Adrenal gland (tissue), 5 donors: ENCODE data around the gene HNRNPK.

Experiments used
- POLR2A ChIP-seq, 2 donors: fragments of 450-650 bp; IDR thresholded peaks; one replicate each; pipeline ENCODE4 v1.6.1; 2017; ENCODE audit warnings: antibody characterized with exemption in 2 of 2, mild to moderate bottlenecking in 2 of 2, moderate library complexity in 1 of 2
- TF ChIP-seq, protein P1 (sequence below), 6 experiments: fragments of 450-650 bp in 4 of 6; fragments of 200-600 bp in 2 of 6; sonication (generic) in 1 of 6; IDR thresholded peaks; 1 replicate in 5 of 6; 2 replicates in 1 of 6; pipeline versions ENCODE4 v1.5.1 to v1.8.0; 2016 to 2021; ENCODE audit warnings: antibody characterized with exemption in 6 of 6, mild to moderate bottlenecking in 2 of 6, moderate library complexity in 1 of 6
- donor health status: DM: no; HTN: no; CAD: no.

DNA sequence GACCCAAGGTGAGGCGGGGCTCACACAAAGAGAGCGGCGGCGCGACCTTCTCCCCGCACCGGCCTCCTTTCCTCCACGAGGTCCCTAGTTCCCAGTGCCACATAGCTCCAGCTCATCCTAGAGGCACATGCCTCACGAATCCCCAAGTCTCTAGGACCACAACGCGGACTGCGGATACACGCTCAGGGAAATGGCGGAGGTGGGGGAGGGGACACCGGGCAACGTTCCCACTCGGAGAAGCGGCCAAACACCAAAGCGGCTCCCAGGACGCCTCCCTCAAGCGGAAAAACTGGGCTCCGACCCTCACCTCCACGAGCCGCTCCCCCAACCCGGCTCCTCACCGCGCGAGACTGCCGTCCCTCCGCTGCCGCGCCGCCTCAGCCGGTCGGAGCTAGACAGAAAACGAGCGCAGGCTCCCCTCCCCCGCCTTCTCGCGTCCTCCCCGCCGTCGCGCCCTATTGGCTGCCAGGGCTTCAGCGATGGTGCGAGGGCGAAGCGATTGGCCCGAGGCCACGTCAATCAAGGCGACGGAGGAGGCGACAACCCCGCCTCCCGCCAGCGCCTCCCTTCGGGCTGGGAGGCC lies at the start of gene HNRNPK:
- TF ChIP-seq, protein P1, sequence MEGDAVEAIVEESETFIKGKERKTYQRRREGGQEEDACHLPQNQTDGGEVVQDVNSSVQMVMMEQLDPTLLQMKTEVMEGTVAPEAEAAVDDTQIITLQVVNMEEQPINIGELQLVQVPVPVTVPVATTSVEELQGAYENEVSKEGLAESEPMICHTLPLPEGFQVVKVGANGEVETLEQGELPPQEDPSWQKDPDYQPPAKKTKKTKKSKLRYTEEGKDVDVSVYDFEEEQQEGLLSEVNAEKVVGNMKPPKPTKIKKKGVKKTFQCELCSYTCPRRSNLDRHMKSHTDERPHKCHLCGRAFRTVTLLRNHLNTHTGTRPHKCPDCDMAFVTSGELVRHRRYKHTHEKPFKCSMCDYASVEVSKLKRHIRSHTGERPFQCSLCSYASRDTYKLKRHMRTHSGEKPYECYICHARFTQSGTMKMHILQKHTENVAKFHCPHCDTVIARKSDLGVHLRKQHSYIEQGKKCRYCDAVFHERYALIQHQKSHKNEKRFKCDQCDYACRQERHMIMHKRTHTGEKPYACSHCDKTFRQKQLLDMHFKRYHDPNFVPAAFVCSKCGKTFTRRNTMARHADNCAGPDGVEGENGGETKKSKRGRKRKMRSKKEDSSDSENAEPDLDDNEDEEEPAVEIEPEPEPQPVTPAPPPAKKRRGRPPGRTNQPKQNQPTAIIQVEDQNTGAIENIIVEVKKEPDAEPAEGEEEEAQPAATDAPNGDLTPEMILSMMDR (IDR thresholded peaks at IDR 0.05) = no peak
- TF ChIP-seq POLR2A (IDR thresholded peaks at IDR 0.05) = peak in 1 of 2 donors; percentile 2
